Measurements from ENCODE around the gene PHLDB1. TPM values are rescaled to one million over a fixed set of nuclear protein-coding genes. Genes with fewer than 3 reads are reported as not detected.

Gene PHLDB1
- total and polyA plus RNA-seq, 7 donors, result 12.6 to 45.8 (median 27.7) TPM

DNA sequence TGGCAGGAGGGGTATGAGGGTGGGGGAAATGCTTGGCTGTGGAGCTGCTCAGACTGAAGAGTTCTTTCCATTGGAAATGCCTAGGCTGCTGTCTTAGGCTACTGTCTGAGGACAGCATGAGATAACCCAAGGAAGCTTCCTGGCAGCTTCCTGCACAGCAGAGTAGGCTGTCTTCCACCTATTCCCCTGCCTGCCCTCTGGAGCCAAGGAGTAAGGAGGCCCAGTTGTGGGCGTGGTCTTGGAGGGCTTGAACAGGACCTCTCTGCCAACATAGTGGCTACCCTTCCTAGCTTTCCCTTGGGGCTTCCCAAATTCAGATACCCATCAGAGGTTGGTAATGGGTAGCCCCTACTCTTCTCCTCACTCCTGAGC lies 25.9 kb downstream of the PHLDB1 start:
- intact Hi-C loops (cut with DNase I), result no loop called here
- DNase-seq (no peak), ATAC-seq (no peak)
- TF ChIP-seq CTCF (IDR thresholded peaks at IDR 0.05), result no peak
- Histone ChIP-seq H3K9me3 (no peaks in the 10 kb centered on the region), H3K4me1 (peaks cover 30% of the 10 kb centered on the region), H3K27ac (peak overlapping the region; percentile 60), H3K4me3 (no peak overlapping the region), H3K27me3 (ENCODE audit: insufficient read depth in 3 of 3, low read length in 2 of 3) (no peaks in the 10 kb centered on the region), H3K36me3 (ENCODE audit: insufficient read depth in 1 of 2, low read depth in 1 of 2) (peaks cover 0 to 52% of the 10 kb centered on the region in 2 donors)
- WGBS, 3 donors, result 71 to 92% (median 88%) methylated on average over 1 of the region's 1 CpG

DNA sequence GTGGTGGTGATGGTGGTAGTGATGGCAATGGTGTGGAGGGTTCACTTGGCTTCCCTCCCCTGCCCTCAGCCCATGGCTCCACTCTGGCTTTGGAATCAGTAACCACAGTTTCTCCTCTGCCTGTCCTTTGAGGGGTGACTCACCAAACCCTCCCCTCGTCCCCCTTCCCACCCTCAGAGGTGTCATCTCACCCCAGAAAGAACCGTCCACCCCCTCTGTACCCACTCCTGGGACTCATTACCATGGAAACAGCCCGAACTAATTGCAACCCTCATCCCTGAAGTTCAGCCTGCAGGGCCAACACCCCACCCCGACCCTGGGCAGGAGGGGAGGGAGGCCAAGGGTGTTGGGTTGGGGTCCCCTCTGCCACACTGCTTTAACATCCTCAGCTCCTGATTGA lies 26.6 kb downstream of the PHLDB1 start:
- no peak for TF ChIP-seq CTCF (IDR thresholded peaks at IDR 0.05)
- peak overlapping the region; percentile 47 for H3K4me3 ChIP-seq
- no peak for ATAC-seq

DNA sequence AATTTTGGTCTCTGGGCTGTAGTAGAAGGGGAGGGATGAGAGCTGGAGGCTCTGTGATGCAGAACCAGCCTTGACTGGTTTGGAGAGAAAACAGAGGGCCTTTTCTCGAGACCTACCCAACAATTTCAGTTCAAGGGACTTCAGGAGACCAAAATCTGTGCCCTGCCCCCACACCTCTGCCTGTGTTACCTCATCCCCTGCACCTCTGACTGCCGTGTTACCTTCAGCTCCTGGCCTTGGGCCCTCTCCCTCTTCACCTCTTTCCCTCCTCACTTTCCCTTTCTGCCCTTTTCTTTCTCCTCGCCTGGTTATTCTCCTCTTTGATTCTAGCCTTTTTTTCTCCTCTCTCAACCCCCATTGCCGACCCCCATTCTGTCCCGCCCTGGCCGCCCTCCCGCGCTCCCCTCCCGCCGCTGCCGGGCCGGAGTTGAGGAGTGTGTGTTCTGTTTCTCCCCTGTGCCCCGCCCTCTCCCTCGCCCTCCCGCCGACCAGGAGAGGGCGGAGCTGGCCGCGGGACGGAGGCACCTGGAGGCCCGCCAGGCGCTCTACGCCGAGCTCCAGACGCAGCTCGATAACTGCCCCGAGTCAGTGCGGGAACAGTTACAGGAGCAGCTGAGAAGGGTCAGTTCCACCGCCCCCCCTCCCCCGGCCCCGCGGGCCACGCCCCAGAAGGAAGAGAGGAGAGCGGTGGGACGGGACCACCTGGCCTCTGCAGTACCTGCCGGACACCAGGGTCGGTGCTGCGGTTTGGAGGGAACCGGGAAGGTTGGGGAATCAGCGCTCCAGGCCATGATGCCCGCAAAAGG lies 27.2 kb downstream of the PHLDB1 start:
- peak; percentile 77 to 90 for DNase-seq
- intact Hi-C loops (cut with DNase I), result no loop called here
- ATAC-seq, result peak; percentile 84 to 96 (median 92)
- Histone ChIP-seq H3K4me3 (peak overlapping the region; percentile 47), H3K4me1 (peaks cover 18% of the 10 kb centered on the region), H3K27me3 (ENCODE audit: insufficient read depth in 3 of 3, low read length in 2 of 3) (no peaks in the 10 kb centered on the region), H3K27ac (peak overlapping the region; percentile 60), H3K36me3 (ENCODE audit: insufficient read depth in 1 of 2, low read depth in 1 of 2) (peaks cover 0 to 52% of the 10 kb centered on the region in 2 donors), H3K9me3 (no peaks in the 10 kb centered on the region)
- 18 to 30% (median 19%) methylated on average over 37 to 41 of the region's 41 CpGs for WGBS, 3 donors
- TF ChIP-seq CTCF (IDR thresholded peaks at IDR 0.05), result peak; percentile 26

More for the DNA sequence above, 26.6 kb downstream of the PHLDB1 start:
- Histone ChIP-seq H3K9me3 (no peaks in the 10 kb centered on the region), H3K27ac (peak overlapping the region; percentile 60), H3K4me1 (peaks cover 23% of the 10 kb centered on the region), H3K36me3 (ENCODE audit: insufficient read depth in 1 of 2, low read depth in 1 of 2) (peaks cover 0 to 52% of the 10 kb centered on the region in 2 donors), H3K27me3 (ENCODE audit: insufficient read depth in 3 of 3, low read length in 2 of 3) (no peaks in the 10 kb centered on the region)
- intact Hi-C loops (cut with DNase I), result no loop called here
- DNase-seq, result no peak
- WGBS, 3 donors, result 32 to 49% (median 40%) methylated on average over 3 to 4 of the region's 4 CpGs

GRCh38 chr11:118635237-118635591 lies 27.8 kb downstream of the PHLDB1 start:
- intact Hi-C loops (cut with DNase I), result no loop called here
- peak overlapping the region; percentile 47 for H3K4me3 ChIP-seq
- peaks cover 22% of the 10 kb centered on the region for H3K4me1 ChIP-seq
- peaks cover 0 to 52% of the 10 kb centered on the region in 2 donors for H3K36me3 ChIP-seq (ENCODE audit: insufficient read depth in 1 of 2, low read depth in 1 of 2)
- no peaks in the 10 kb centered on the region for H3K9me3 ChIP-seq
- DNase-seq (no peak), ATAC-seq (peak; percentile 3 to 55 (median 31))
- no peak for TF ChIP-seq CTCF (IDR thresholded peaks at IDR 0.05)
- no peaks in the 10 kb centered on the region for H3K27me3 ChIP-seq (ENCODE audit: insufficient read depth in 3 of 3, low read length in 2 of 3)
- H3K27ac ChIP-seq, result peak overlapping the region; percentile 60
- WGBS, 3 donors, result 42 to 71% (median 44%) methylated on average over 15 of the region's 15 CpGs
